IMR-90 (cell line): ENCODE measurements around the gene PLEKHG1. TPM values are rescaled to one million over a fixed set of nuclear protein-coding genes. Genes with fewer than 3 reads are reported as not detected.

Source experiments
- ATAC-seq: fragments of 200-7000 bp; cut with Tn5 transposase; 2 replicates; pipeline ENCODE4 v1.9.1; 2020; ENCODE audit warnings: low read depth, mild to moderate bottlenecking, moderate library complexity
- BruUV-seq: library from RNA; stranded (reverse); fragments of 400-500 nt; replicated peaks from 2 replicates; lab custom pipeline; 2021; lab: Mats Ljungman, UMichigan
- CTCF ChIA-PET: fragments of 300-600 bp; formaldehyde crosslinking; extraction: SDS; loops from one replicate; lab custom pipeline; 2021; ENCODE audit warnings: antibody characterized with exemption; lab: Yijun Ruan, JAX
- POLR2A ChIA-PET: fragments of 300-600 bp; sonication (Branson Sonifier 250); formaldehyde crosslinking; loops from one replicate; lab custom pipeline; 2022; ENCODE audit warnings: antibody characterized with exemption; ENCODE audit not compliant: unreplicated experiment; lab: Charles Lee
- DNase-seq: peaks from one replicate; pipeline ENCODE4 v3.0.0; 2013
- H2AFZ ChIP-seq: replicated peaks from 2 replicates; pipeline ENCODE3; 2013; ENCODE audit warnings: low read length, mild to moderate bottlenecking; ENCODE audit not compliant: poor library complexity
- H2AK5ac ChIP-seq: 2 replicates; pipeline ENCODE4 v1.6.1; 2013; ENCODE audit warnings: low read depth, low read length, inconsistent platforms
- H2AK9ac ChIP-seq: replicated peaks from 2 replicates; pipeline ENCODE3; 2013; ENCODE audit warnings: mild to moderate bottlenecking, low read depth, low read length, moderate library complexity; ENCODE audit not compliant: poor library complexity
- H2BK120ac ChIP-seq: 2 replicates; pipeline ENCODE4 v1.6.1; 2013; ENCODE audit warnings: low read depth, low read length, inconsistent platforms
- H2BK15ac ChIP-seq: 3 replicates; pipeline ENCODE4 v1.6.1; 2013; ENCODE audit warnings: low read depth, low read length, inconsistent platforms
- H2BK20ac ChIP-seq: 2 replicates; pipeline ENCODE4 v1.6.1; 2013; ENCODE audit warnings: low read depth, mild to moderate bottlenecking, inconsistent platforms, low read length, moderate library complexity
- H2BK5ac ChIP-seq: 2 replicates; pipeline ENCODE4 v1.6.1; 2013; ENCODE audit warnings: mild to moderate bottlenecking, low read depth, low read length, inconsistent platforms; ENCODE audit not compliant: poor library complexity, severe bottlenecking
- H3K14ac ChIP-seq: replicated peaks from 2 replicates; pipeline ENCODE4 v1.6.1; 2013; ENCODE audit warnings: low read depth, low read length, inconsistent platforms
- H3K18ac ChIP-seq: 2 replicates; pipeline ENCODE4 v1.6.1; 2013; ENCODE audit warnings: low read depth, low read length, control low read depth
- H3K23ac ChIP-seq: 2 replicates; pipeline ENCODE4 v1.6.1; 2013; ENCODE audit warnings: low read depth, low read length, inconsistent platforms
- H3K27ac ChIP-seq: 2 replicates; pipeline ENCODE4 v1.5.1; 2013; ENCODE audit warnings: mild to moderate bottlenecking, control low read depth, low read length; ENCODE audit not compliant: insufficient read depth
- H3K27me3 ChIP-seq: 2 replicates; pipeline ENCODE4 v1.6.1; 2013; ENCODE audit warnings: low read length; ENCODE audit not compliant: control insufficient read depth, insufficient read depth
- H3K36me3 ChIP-seq: 2 replicates; pipeline ENCODE4 v1.6.1; 2013; ENCODE audit warnings: low read length, mixed read lengths; ENCODE audit not compliant: control insufficient read depth, insufficient read depth
- H3K4ac ChIP-seq: 2 replicates; pipeline ENCODE4 v1.6.1; 2013; ENCODE audit warnings: low read depth, low read length, inconsistent platforms
- H3K4me1 ChIP-seq: 2 replicates; pipeline ENCODE4 v1.6.1; 2013; ENCODE audit warnings: low read length, mixed read lengths; ENCODE audit not compliant: control insufficient read depth, insufficient read depth
- H3K4me2 ChIP-seq: 2 replicates; pipeline ENCODE4 v1.6.1; 2013; ENCODE audit warnings: low read depth, mild to moderate bottlenecking, control low read depth, low read length, moderate library complexity
- H3K4me3 ChIP-seq: 2 replicates; pipeline ENCODE4 v1.5.1; 2013; ENCODE audit warnings: low read depth, mild to moderate bottlenecking, control low read depth, low read length, moderate library complexity; ENCODE audit not compliant: insufficient read depth
- H3K56ac ChIP-seq: 2 replicates; pipeline ENCODE4 v1.6.1; 2013; ENCODE audit warnings: low read length, inconsistent platforms; ENCODE audit not compliant: insufficient read depth; ENCODE audit errors: extremely low read depth
- H3K79me1 ChIP-seq, 2 experiments: 2 replicates each; pipeline ENCODE4 v1.6.1; 2013; ENCODE audit warnings: low read length in 2 of 2, inconsistent platforms in 1 of 2, low read depth in 1 of 2
- H3K9ac ChIP-seq: 2 replicates; pipeline ENCODE4 v1.6.1; 2013; ENCODE audit warnings: low read depth, low read length, control low read depth
- H3K9me1 ChIP-seq: 2 replicates; pipeline ENCODE4 v1.6.1; 2013; ENCODE audit warnings: low read length, inconsistent platforms; ENCODE audit not compliant: insufficient read depth
- H3K9me3 ChIP-seq: 2 replicates; pipeline ENCODE4 v1.6.1; 2013; ENCODE audit warnings: low read length; ENCODE audit not compliant: control insufficient read depth, insufficient read depth
- H4K20me1 ChIP-seq: 2 replicates; pipeline ENCODE4 v1.6.1; 2013; ENCODE audit warnings: low read length, inconsistent platforms; ENCODE audit not compliant: insufficient read depth
- H4K5ac ChIP-seq: 2 replicates; pipeline ENCODE4 v1.6.1; 2013; ENCODE audit warnings: mild to moderate bottlenecking, low read depth, low read length, control low read depth
- H4K8ac ChIP-seq, 2 experiments: 2 replicates each; pipeline ENCODE4 v1.6.1; 2013; ENCODE audit warnings: low read depth in 2 of 2, low read length in 2 of 2, control low read depth in 1 of 2, inconsistent platforms in 1 of 2
- H4K91ac ChIP-seq: 2 replicates; pipeline ENCODE4 v1.6.1; 2013; ENCODE audit warnings: low read depth, low read length, inconsistent platforms; ENCODE audit not compliant: insufficient read depth
- CHD1 ChIP-seq: IDR thresholded peaks from 2 replicates; pipeline ENCODE4 v1.6.1; 2012; ENCODE audit warnings: low read depth, low read length, improper control_type of control experiment
- ELK1 ChIP-seq: fragments of 150-350 bp; IDR thresholded peaks from 2 replicates; pipeline ENCODE4 v1.6.1; 2016; ENCODE audit warnings: low read depth, mild to moderate bottlenecking, low read length, moderate library complexity, borderline replicate concordance
- FOS ChIP-seq: fragments of 150-350 bp; IDR thresholded peaks from 2 replicates; pipeline ENCODE4 v1.6.1; 2016; ENCODE audit warnings: low read depth, low read length
- MAFK ChIP-seq: IDR thresholded peaks from 2 replicates; pipeline ENCODE4 v1.6.1; 2012; ENCODE audit warnings: low read depth, low read length, improper control_type of control experiment
- RCOR1 ChIP-seq: IDR thresholded peaks from 2 replicates; pipeline ENCODE4 v1.6.1; 2012; ENCODE audit warnings: mild to moderate bottlenecking, low read length, improper control_type of control experiment; ENCODE audit not compliant: insufficient replicate concordance
- RFX5 ChIP-seq: IDR thresholded peaks from 2 replicates; pipeline ENCODE4 v1.8.0; 2012; ENCODE audit warnings: low read depth, mild to moderate bottlenecking, low read length, moderate library complexity
- dilution Hi-C: fragments of 300-500 bp; cut with HindIII; formaldehyde crosslinking; loops from one replicate; pipeline ENCODE4 v1.14.3; 2018; ENCODE audit warnings: low sequenced_read_pairs; ENCODE audit not compliant: unreplicated experiment
- in situ Hi-C: fragments of 300-500 bp; cut with MboI; formaldehyde crosslinking; loops from 3 replicates; pipeline ENCODE4 v1.14.3; 2019; ENCODE audit warnings: low sequenced_read_pairs, inconsistent platforms, mixed read lengths
- intact Hi-C: fragments of 100-400 bp; cut with micrococcal nuclease; formaldehyde crosslinking; loops from 2 replicates; pipeline ENCODE4 v1.10.0; 2022
- polyA plus RNA-seq, 3 experiments: library from polyadenylated mRNA; depleted of rRNA; stranded (reverse); fragments of >200 nt; gene quantifications; 2 replicates each; pipeline ENCODE4 v1.2.3, GENCODE V29; 2012; ENCODE audit warnings: low replicate concordance in 1 of 3
- total RNA-seq: library from RNA; depleted of rRNA; stranded (reverse); fragments of >200 nt; gene quantifications from 2 replicates; pipeline ENCODE4 v1.2.3, GENCODE V29; 2012
- TF ChIP-seq, protein P1 (sequence below): conservative IDR thresholded peaks from 2 replicates; pipeline ENCODE4 v1.5.1; 2012; ENCODE audit warnings: mild to moderate bottlenecking, low read depth, low read length, improper control_type of control experiment
- TF ChIP-seq, protein P2 (sequence below): fragments of 150-350 bp; IDR thresholded peaks from 2 replicates; pipeline ENCODE4 v1.6.1; 2017; ENCODE audit warnings: mild to moderate bottlenecking, antibody characterized with exemption, low read length, low read depth

Gene PLEKHG1
- total and polyA plus RNA-seq, 2 of the 4 experiments (the other 2 are of a cell fraction), result 0.09 to 0.36 TPM

DNA sequence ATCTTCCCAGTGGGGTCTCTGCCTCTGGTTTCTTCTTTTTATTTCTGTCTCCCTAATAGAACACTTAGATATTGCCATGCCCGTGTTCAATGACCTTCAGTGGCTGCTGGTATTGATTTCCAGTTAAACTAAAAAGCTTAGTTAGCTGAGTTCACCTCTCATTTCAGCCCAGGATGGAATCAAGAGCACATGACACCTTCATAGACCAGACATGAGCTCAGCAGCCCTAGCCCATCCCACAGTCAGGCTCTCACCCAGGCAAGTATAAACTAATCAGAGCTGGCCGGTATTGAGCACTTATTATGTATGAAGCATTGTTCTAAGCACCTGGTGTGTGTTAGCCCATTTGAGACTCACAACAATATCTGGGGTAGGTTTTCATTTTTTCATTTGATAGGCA, 33.7 kb upstream of the PLEKHG1 start (continued):
- TF ChIP-seq CHD1, result no peak

- Histone ChIP-seq H4K8ac (no peak overlapping the region), H3K4me1 (no peaks in the 10 kb centered on the region), H4K20me1 (no peaks in the 10 kb centered on the region), H3K9ac (no peak overlapping the region), H3K4me3 (no peak overlapping the region), H2BK20ac (no peak overlapping the region), H3K27ac (no peak overlapping the region), H2AK5ac (no peak overlapping the region), H2AK9ac (no peak overlapping the region), H3K4me2 (no peak overlapping the region), H4K91ac (no peak overlapping the region), H3K36me3 (no peaks in the 10 kb centered on the region), H3K4ac (no peak overlapping the region), H3K23ac (no peak overlapping the region), H3K18ac (no peak overlapping the region), H3K79me1 (no peaks in the 10 kb centered on the region), H2BK120ac (no peak overlapping the region), H3K27me3 (peaks cover 2% of the 10 kb centered on the region; the same call in 1 of the 2 replicates), H3K14ac (no peak overlapping the region), H4K5ac (no peak overlapping the region), H3K9me1 (peaks cover 3% of the 10 kb centered on the region; the same call in 1 of the 2 replicates), H2BK15ac (no peak overlapping the region), H3K9me3 (no peaks in the 10 kb centered on the region), H3K56ac (no peak overlapping the region), H2AFZ (no peak overlapping the region), H2BK5ac (no peak overlapping the region)
- in situ Hi-C loops, result no loop called here
- DNase-seq (no peak), ATAC-seq (no peak)
- BruUV-seq, result no TSS peak
- TF ChIP-seq RFX5, result no peak
- TF ChIP-seq, protein P1, sequence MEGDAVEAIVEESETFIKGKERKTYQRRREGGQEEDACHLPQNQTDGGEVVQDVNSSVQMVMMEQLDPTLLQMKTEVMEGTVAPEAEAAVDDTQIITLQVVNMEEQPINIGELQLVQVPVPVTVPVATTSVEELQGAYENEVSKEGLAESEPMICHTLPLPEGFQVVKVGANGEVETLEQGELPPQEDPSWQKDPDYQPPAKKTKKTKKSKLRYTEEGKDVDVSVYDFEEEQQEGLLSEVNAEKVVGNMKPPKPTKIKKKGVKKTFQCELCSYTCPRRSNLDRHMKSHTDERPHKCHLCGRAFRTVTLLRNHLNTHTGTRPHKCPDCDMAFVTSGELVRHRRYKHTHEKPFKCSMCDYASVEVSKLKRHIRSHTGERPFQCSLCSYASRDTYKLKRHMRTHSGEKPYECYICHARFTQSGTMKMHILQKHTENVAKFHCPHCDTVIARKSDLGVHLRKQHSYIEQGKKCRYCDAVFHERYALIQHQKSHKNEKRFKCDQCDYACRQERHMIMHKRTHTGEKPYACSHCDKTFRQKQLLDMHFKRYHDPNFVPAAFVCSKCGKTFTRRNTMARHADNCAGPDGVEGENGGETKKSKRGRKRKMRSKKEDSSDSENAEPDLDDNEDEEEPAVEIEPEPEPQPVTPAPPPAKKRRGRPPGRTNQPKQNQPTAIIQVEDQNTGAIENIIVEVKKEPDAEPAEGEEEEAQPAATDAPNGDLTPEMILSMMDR, result no peak
- TF ChIP-seq FOS, result no peak
- TF ChIP-seq, protein P2, sequence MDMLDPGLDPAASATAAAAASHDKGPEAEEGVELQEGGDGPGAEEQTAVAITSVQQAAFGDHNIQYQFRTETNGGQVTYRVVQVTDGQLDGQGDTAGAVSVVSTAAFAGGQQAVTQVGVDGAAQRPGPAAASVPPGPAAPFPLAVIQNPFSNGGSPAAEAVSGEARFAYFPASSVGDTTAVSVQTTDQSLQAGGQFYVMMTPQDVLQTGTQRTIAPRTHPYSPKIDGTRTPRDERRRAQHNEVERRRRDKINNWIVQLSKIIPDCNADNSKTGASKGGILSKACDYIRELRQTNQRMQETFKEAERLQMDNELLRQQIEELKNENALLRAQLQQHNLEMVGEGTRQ, result no peak
- TF ChIP-seq ELK1, result no peak
- no peak for TF ChIP-seq MAFK
- TF ChIP-seq RCOR1, result no peak
- dilution Hi-C loops, result no loop called here
- ChIA-PET CTCF (no interaction called here), POLR2A (no interaction called here)
- intact Hi-C loops, result no loop called here
These were observed 33.2 kb upstream of the PLEKHG1 start for GRCh38 chr6:150566486-150566885.
